ENCODE measurements around the gene CELF3. TPM values are rescaled to one million over a fixed set of nuclear protein-coding genes. Genes with fewer than 3 reads are reported as not detected.

The CELF3 gene
- total RNA-seq, 3 donors from 2014 or later, result not detected

Other genes starting within 250 kb of the CELF3 start
- gene CGN, start 205.4 kb downstream of the CELF3 start, total RNA-seq, result 1 to 10 TPM in 1 of 3 donors, under 1 TPM in 2; 0.68 to 1.0 (median 0.94) TPM
- gene TUFT1, start 176.5 kb downstream of the CELF3 start, total RNA-seq, result 1 to 10 TPM; 1.2 to 4.0 (median 2.2) TPM
- gene SNX27, start 104.8 kb downstream of the CELF3 start, total RNA-seq, result 10 to 100 TPM; 25.8 to 29.3 (median 26.1) TPM
- gene RIIAD1, start 4.7 kb upstream of the CELF3 start, total RNA-seq, result not detected
- gene MRPL9, start 46.7 kb upstream of the CELF3 start, total RNA-seq, result 100 to 1,000 TPM; 156 to 167 (median 163) TPM
- gene TDRKH, start 73.7 kb upstream of the CELF3 start, total RNA-seq, result 10 to 100 TPM in 2 of 3 donors, 1 to 10 TPM in 1; 9.6 to 10.4 (median 10.1) TPM
- gene LINGO4, start 88.6 kb upstream of the CELF3 start, total RNA-seq, result under 1 TPM; 0.08 to 0.16 (median 0.16) TPM
- 1 to 10 TPM; 1.1 to 5.1 (median 3.7) TPM for gene RORC, start 115.0 kb upstream of the CELF3 start, total RNA-seq
- gene C2CD4D, start 123.0 kb upstream of the CELF3 start, total RNA-seq, result under 1 TPM; 0.33 to 0.90 (median 0.87) TPM
- gene THEM5, start 136.9 kb upstream of the CELF3 start, total RNA-seq, result not detected
- 10 to 100 TPM; 23.2 to 29.1 (median 24.6) TPM for gene THEM4, start 192.7 kb upstream of the CELF3 start, total RNA-seq

All from activated T-cell treated with anti-CD3 and anti-CD28 coated beads, Interleukin-2, amount 50 U/mL, for 4 hours (primary cell).